HepG2 (cell line): ENCODE measurements around the gene MMP17. TPM values are rescaled to one million over a fixed set of nuclear protein-coding genes. Genes with fewer than 3 reads are reported as not detected.

Experiments
- ATAC-seq: fragments of 200-7000 bp; cut with Tn5 transposase; 3 replicates; pipeline ENCODE4 v1.9.1; 2020; ENCODE audit warnings: mild to moderate bottlenecking, moderate library complexity
- BruUV-seq: library from RNA; stranded (reverse); fragments of 400-500 nt; replicated peaks from 2 replicates; lab custom pipeline; 2021; lab: Mats Ljungman, UMichigan
- CTCF ChIA-PET: fragments of 300-600 bp; formaldehyde crosslinking; extraction: SDS; loops from one replicate; lab custom pipeline; 2021; ENCODE audit warnings: low total read pairs, inconsistent platforms, low intra/inter-chr PET ratio; lab: Yijun Ruan, JAX
- POLR2A ChIA-PET: fragments of 350-600 bp; sonication (Branson Sonifier 250); formaldehyde crosslinking; loops from one replicate; lab custom pipeline; 2020; ENCODE audit warnings: antibody characterized with exemption, inconsistent platforms; lab: Yijun Ruan, JAX
- DNase-seq: peaks from one replicate; pipeline ENCODE4 v3.0.0-alpha.2; 2015; ENCODE audit warnings: low spot score
- FAIRE-seq: peaks from 3 replicates; lab custom pipeline; 2011; peaks lifted over from hg19 to GRCh38; lab: Jason Lieb, UNC
- H2AFZ ChIP-seq: one replicate; pipeline ENCODE4 v1.6.1; 2011; ENCODE audit warnings: low read length, inconsistent platforms
- H3K27ac ChIP-seq: fragments of 300-600 bp; 3 replicates; pipeline ENCODE4 v1.8.0; 2011; ENCODE audit warnings: mixed run types, mild to moderate bottlenecking, mixed read lengths, low read length, inconsistent platforms; ENCODE audit not compliant: insufficient read depth; ENCODE audit errors: extremely low read length
- H3K27me3 ChIP-seq, 2 experiments: fragments of 200-600 bp in 1 of 2; 2 replicates in 1 of 2; 3 replicates in 1 of 2; pipeline versions ENCODE4 v1.6.0 to v1.8.0; 2011; ENCODE audit warnings: low read length in 2 of 2, mild to moderate bottlenecking in 2 of 2, moderate library complexity in 2 of 2, inconsistent platforms in 1 of 2; ENCODE audit not compliant: insufficient read depth in 2 of 2, control insufficient read depth in 1 of 2
- H3K36me3 ChIP-seq, 2 experiments: fragments of 200-600 bp in 1 of 2; replicated peaks in 1 of 2; 2 replicates in 1 of 2; 3 replicates in 1 of 2; pipeline versions ENCODE4 v1.5.1 to v1.8.0; 2011; ENCODE audit warnings: low read length in 2 of 2, inconsistent platforms in 1 of 2; ENCODE audit not compliant: insufficient read depth in 2 of 2, control insufficient read depth in 1 of 2
- H3K4me1 ChIP-seq: 2 replicates; pipeline ENCODE4 v1.5.1; 2012; ENCODE audit warnings: low read length, inconsistent platforms; ENCODE audit not compliant: insufficient read depth
- H3K4me2 ChIP-seq: 2 replicates; pipeline ENCODE4 v1.6.0; 2011; ENCODE audit warnings: low read depth, low read length, inconsistent platforms
- H3K4me3 ChIP-seq, 3 experiments: fragments of 200-600 bp in 1 of 3; sonication (generic), shearing (Covaris generic) in 1 of 3; replicated peaks in 1 of 3; 2 replicates each; pipeline ENCODE4 v1.5.1; 2011 to 2016; ENCODE audit warnings: low read length in 3 of 3, inconsistent platforms in 2 of 3, low read depth in 2 of 3, mild to moderate bottlenecking in 2 of 3, control low read depth in 1 of 3, mixed read lengths in 1 of 3; ENCODE audit not compliant: insufficient read depth in 1 of 3
- H3K79me2 ChIP-seq: one replicate; pipeline ENCODE4 v1.6.1; 2011; ENCODE audit warnings: low read length, inconsistent platforms; ENCODE audit not compliant: insufficient read depth
- H3K9ac ChIP-seq: 2 replicates; pipeline ENCODE4 v1.6.0; 2011; ENCODE audit warnings: mild to moderate bottlenecking, low read depth, low read length, inconsistent platforms; ENCODE audit not compliant: insufficient read depth
- H3K9me3 ChIP-seq: 2 replicates; pipeline ENCODE4 v1.5.1; 2012; ENCODE audit warnings: mild to moderate bottlenecking, low read length
- H4K20me1 ChIP-seq: 2 replicates; pipeline ENCODE4 v1.6.0; 2011; ENCODE audit warnings: inconsistent platforms, mild to moderate bottlenecking, low read length, moderate library complexity; ENCODE audit not compliant: insufficient read depth
- CBX1 ChIP-seq: IDR thresholded peaks from one replicate; pipeline ENCODE4 v1.6.1; 2016; ENCODE audit warnings: antibody characterized with exemption, low read depth
- MYC ChIP-seq: sonication (generic); formaldehyde crosslinking; IDR thresholded peaks from 2 replicates; pipeline ENCODE4 v1.9.0; 2021; ENCODE audit warnings: missing genetic modification reagents, borderline replicate concordance
- U2AF2 ChIP-seq: fragments of 200-400 bp; formaldehyde crosslinking; IDR thresholded peaks from 2 replicates; pipeline ENCODE4 v1.6.1; 2017; ENCODE audit warnings: low read depth, mild to moderate bottlenecking, low read length
- YEATS4 ChIP-seq: sonication (generic); formaldehyde crosslinking; IDR thresholded peaks from 2 replicates; pipeline ENCODE4 v1.4.0; 2020; ENCODE audit warnings: missing genetic modification reagents, borderline replicate concordance
- ZFX ChIP-seq: sonication (generic); formaldehyde crosslinking; IDR thresholded peaks from 2 replicates; pipeline ENCODE4 v1.4.0; 2020; ENCODE audit warnings: mild to moderate bottlenecking, low read depth, missing genetic modification reagents, moderate library complexity
- ZNF501 ChIP-seq: sonication (generic); formaldehyde crosslinking; IDR thresholded peaks from 2 replicates; pipeline ENCODE4 v1.5.1; 2020; ENCODE audit warnings: mild to moderate bottlenecking, moderate library complexity, missing genetic modification reagents
- ZNF562 ChIP-seq: sonication (generic); formaldehyde crosslinking; IDR thresholded peaks from 2 replicates; pipeline ENCODE4 v1.8.0; 2022; ENCODE audit warnings: missing genetic modification reagents, borderline replicate concordance
- ZNF598 ChIP-seq: sonication (generic); formaldehyde crosslinking; IDR thresholded peaks from 2 replicates; pipeline ENCODE4 v1.5.1; 2020; ENCODE audit warnings: mild to moderate bottlenecking, missing genetic modification reagents, borderline replicate concordance
- WGBS: methylation state at CpG from one replicate; pipeline ENCODE4 v1.1.6; 2017; ENCODE audit warnings: low lambda C conversion rate; 5-methylcytosine and 5-hydroxymethylcytosine counted together
- in situ Hi-C: cut with HindIII; loops from 2 replicates; pipeline ENCODE4 v1.10.0; 2017; ENCODE audit warnings: low pct_unique_long_range_greater_than_20kb; ENCODE audit not compliant: extremely low pct_ligation_motif_present
- intact Hi-C: fragments of 100-400 bp; cut with micrococcal nuclease; formaldehyde crosslinking; loops from one replicate; pipeline ENCODE4 v1.10.0; 2022; ENCODE audit not compliant: unreplicated experiment
- polyA plus RNA-seq, 8 experiments: library from polyadenylated mRNA; depleted of rRNA in 3 of 8; stranded (reverse) in 7 of 8; unstranded in 1 of 8; fragments of >200 nt; fragmentation: Illumina TruSeq in 4 of 8; extraction: Trizol in 4 of 8; gene quantifications; 2 replicates each; pipeline versions ENCODE4 v1.2.1 to v1.2.3, GENCODE V29; 2011 to 2016; ENCODE audit warnings: low read depth in 4 of 8, missing spikeins in 1 of 8, mixed read lengths in 1 of 8; ENCODE audit not compliant: insufficient read depth in 1 of 8
- total RNA-seq, 5 experiments: library from RNA; depleted of rRNA; stranded (reverse); fragments of >200 nt; fragmentation: Illumina TruSeq; extraction: Trizol; gene quantifications; 2 replicates each; pipeline ENCODE4 v1.2.3, GENCODE V29; 2016; ENCODE audit warnings: low read depth in 1 of 5
- TF ChIP-seq, protein P1 (sequence below): sonication (generic); formaldehyde crosslinking; IDR thresholded peaks from 2 replicates; pipeline ENCODE4 v1.9.0; 2022; ENCODE audit warnings: missing genetic modification reagents, mild to moderate bottlenecking, borderline replicate concordance
- TF ChIP-seq, protein P2 (sequence below), 2 experiments: fragments of 450-650 bp in 1 of 2; sonication (generic) in 1 of 2; formaldehyde crosslinking; IDR thresholded peaks; 2 replicates each; pipeline versions ENCODE4 v1.5.0 to v1.8.0; 2020 to 2022; ENCODE audit warnings: mild to moderate bottlenecking in 1 of 2, missing genetic modification reagents in 1 of 2
- TF ChIP-seq, protein P3 (sequence below): IDR thresholded peaks from 2 replicates; pipeline ENCODE4 v1.6.1; 2016; ENCODE audit warnings: missing compliant biosample characterization, missing genetic modification reagents, borderline replicate concordance
- TF ChIP-seq, protein P4 (sequence below): sonication (generic); formaldehyde crosslinking; IDR thresholded peaks from 2 replicates; pipeline ENCODE4 v1.4.0; 2020; ENCODE audit warnings: missing genetic modification reagents
- TF ChIP-seq, protein P5 (sequence below): sonication (generic); formaldehyde crosslinking; IDR thresholded peaks from 2 replicates; pipeline ENCODE4 v1.5.1; 2020; ENCODE audit warnings: missing genetic modification reagents, mild to moderate bottlenecking, borderline replicate concordance

Gene MMP17
- total and polyA plus RNA-seq, 2 of the 13 experiments (the other 11 are each of a cell fraction or from before 2014, with no cell fraction given): 0.55 to 0.80 TPM

DNA sequence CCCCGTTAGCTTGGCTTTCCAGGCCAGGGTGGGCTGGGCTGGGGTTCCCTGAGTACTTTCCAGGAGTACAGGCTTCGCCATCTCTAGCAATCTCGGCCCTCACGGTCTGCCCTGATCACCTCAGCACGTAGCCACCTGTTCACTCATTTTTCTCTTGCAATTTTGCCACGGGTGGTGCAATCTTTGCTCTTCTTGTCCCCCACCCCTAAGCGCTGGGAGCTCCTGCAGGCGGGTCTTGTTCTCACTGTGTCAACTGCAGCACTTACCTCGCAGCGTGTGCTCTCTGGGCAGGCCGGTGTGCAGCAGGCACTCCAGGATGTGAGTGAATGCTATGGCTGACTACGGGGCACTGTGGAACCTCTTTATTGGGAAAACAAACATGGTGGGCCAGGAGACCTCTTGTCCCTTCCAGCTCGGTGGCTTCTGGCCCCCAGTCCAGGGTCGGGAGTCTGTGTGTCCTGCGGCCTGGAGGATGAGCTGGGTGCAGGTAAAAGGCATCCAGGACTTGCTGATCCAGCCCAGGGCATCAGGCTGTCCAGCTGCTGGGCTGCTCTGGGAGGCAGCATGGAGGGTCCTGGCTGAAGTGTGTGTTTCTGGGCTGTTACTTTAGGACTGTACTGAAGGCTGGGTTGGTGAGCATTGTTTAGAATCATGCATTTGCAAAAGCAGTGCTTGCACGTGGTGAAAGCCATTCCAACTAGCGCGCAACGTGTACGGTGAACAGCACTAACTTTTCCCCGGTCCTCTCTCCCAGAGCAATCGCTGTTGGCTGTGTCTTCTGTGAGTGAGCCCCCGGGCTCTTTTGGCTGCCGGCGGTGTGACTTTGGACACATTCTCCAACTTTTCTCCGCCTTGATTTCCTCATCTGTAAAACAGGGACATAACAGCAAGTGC is 64.8 kb downstream of the MMP17 start:
- Histone ChIP-seq H3K79me2 (peaks cover 8% of the 10 kb centered on the region), H3K9ac (0 out of 2 replicates have a peak overlapping the region, but pooled peaks have one; percentile 12), H3K4me2 (peak overlapping the region; percentile 79), H3K4me3 (peak overlapping the region; percentile 0 to 65 (median 20); a peak in 5 of 6 replicates), H3K4me1 (peaks cover 24% of the 10 kb centered on the region), H3K27ac (no peak overlapping the region), H3K9me3 (no peaks in the 10 kb centered on the region), H4K20me1 (peaks cover 13% of the 10 kb centered on the region; the same call in 1 of the 2 replicates), H3K36me3 (peaks cover 1 to 5% of the 10 kb centered on the region in 2 experiments; a peak in 3 of 5 replicates), H2AFZ (peak overlapping the region; percentile 58), H3K27me3 (peaks cover 2 to 9% of the 10 kb centered on the region in 2 experiments; a peak in 4 of 5 replicates)
- no peak for FAIRE-seq
- ChIA-PET CTCF (no interaction called here), POLR2A (interaction anchor here (0.7 to 1.9 kb wide), 4 partner anchors 31 to 1068 kb away, joined by 3 to 11 read pairs (median 4); no protein-coding TSS in a partner anchor)
- no TSS peak for BruUV-seq
- 8% methylated on average over 21 of the region's 26 CpGs for WGBS
- in situ Hi-C loops: no loop called here
- DNase-seq: no peak
- peak; percentile 19 for ATAC-seq
- intact Hi-C loops: loop anchor here (10.0 kb wide), 1 partner anchor 58 kb away; no protein-coding TSS in a partner anchor
- TF ChIP-seq, protein P1, sequence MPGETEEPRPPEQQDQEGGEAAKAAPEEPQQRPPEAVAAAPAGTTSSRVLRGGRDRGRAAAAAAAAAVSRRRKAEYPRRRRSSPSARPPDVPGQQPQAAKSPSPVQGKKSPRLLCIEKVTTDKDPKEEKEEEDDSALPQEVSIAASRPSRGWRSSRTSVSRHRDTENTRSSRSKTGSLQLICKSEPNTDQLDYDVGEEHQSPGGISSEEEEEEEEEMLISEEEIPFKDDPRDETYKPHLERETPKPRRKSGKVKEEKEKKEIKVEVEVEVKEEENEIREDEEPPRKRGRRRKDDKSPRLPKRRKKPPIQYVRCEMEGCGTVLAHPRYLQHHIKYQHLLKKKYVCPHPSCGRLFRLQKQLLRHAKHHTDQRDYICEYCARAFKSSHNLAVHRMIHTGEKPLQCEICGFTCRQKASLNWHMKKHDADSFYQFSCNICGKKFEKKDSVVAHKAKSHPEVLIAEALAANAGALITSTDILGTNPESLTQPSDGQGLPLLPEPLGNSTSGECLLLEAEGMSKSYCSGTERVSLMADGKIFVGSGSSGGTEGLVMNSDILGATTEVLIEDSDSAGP: 0 out of 2 replicates have a peak, but pooled peaks have one; percentile 28
- TF ChIP-seq, protein P2, sequence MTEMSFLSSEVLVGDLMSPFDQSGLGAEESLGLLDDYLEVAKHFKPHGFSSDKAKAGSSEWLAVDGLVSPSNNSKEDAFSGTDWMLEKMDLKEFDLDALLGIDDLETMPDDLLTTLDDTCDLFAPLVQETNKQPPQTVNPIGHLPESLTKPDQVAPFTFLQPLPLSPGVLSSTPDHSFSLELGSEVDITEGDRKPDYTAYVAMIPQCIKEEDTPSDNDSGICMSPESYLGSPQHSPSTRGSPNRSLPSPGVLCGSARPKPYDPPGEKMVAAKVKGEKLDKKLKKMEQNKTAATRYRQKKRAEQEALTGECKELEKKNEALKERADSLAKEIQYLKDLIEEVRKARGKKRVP (CRISPR knock-in tag; IDR thresholded peaks at IDR 0.05): peak in 1 of 2 experiments; percentile 67; a peak in 2 of 4 replicates
- TF ChIP-seq ZNF501 (peak; percentile 46; the same call in 1 of the 2 replicates), YEATS4 (CRISPR knock-in tag) (peak; percentile 37; the same call in 1 of the 2 replicates), ZFX (CRISPR knock-in tag) (0 out of 2 replicates have a peak, but pooled peaks have one; percentile 17), ZNF562 (no peak), ZNF598 (CRISPR knock-in tag) (peak; percentile 67; the same call in 1 of the 2 replicates), MYC (peak; percentile 44; the same call in 1 of the 2 replicates), U2AF2 (no peak), CBX1 (no peak)
- TF ChIP-seq, protein P3, sequence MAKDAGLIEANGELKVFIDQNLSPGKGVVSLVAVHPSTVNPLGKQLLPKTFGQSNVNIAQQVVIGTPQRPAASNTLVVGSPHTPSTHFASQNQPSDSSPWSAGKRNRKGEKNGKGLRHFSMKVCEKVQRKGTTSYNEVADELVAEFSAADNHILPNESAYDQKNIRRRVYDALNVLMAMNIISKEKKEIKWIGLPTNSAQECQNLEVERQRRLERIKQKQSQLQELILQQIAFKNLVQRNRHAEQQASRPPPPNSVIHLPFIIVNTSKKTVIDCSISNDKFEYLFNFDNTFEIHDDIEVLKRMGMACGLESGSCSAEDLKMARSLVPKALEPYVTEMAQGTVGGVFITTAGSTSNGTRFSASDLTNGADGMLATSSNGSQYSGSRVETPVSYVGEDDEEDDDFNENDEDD (CRISPR knock-in tag): no peak
- TF ChIP-seq, protein P4, sequence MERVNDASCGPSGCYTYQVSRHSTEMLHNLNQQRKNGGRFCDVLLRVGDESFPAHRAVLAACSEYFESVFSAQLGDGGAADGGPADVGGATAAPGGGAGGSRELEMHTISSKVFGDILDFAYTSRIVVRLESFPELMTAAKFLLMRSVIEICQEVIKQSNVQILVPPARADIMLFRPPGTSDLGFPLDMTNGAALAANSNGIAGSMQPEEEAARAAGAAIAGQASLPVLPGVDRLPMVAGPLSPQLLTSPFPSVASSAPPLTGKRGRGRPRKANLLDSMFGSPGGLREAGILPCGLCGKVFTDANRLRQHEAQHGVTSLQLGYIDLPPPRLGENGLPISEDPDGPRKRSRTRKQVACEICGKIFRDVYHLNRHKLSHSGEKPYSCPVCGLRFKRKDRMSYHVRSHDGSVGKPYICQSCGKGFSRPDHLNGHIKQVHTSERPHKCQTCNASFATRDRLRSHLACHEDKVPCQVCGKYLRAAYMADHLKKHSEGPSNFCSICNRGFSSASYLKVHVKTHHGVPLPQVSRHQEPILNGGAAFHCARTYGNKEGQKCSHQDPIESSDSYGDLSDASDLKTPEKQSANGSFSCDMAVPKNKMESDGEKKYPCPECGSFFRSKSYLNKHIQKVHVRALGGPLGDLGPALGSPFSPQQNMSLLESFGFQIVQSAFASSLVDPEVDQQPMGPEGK: peak; percentile 34; the same call in 1 of the 2 replicates
- TF ChIP-seq, protein P5, sequence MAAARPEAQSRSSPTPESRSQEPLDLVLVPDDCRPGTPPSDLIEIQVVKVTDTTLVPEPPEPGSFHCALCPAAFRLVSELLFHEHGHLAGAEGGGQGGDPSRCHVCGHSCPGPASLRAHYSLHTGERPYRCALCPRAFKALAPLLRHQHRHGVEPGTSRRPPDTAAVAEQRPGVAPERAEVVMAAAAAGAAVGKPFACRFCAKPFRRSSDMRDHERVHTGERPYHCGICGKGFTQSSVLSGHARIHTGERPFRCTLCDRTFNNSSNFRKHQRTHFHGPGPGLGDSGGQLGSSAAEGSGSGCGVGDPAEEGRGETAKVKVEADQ (CRISPR knock-in tag): 0 out of 2 replicates have a peak, but pooled peaks have one; percentile 41
